ENCODE data around the gene LEKR1. TPM values are rescaled to one million over a fixed set of nuclear protein-coding genes. Genes with fewer than 3 reads are reported as not detected.

The LEKR1 gene
- total RNA-seq, 1 experiment from 2014 or later: 5.1 TPM

- CTCF ChIA-PET: interaction anchor here (0.5 kb wide), 1 partner anchor 377 kb away, joined by 5 read pairs; no protein-coding TSS in a partner anchor
- no peaks in the 10 kb centered on the region for H3K36me3 Mint-ChIP-seq (ENCODE audit: insufficient read depth, unreplicated experiment)
- no peaks in the 10 kb centered on the region for H3K9me3 Mint-ChIP-seq (ENCODE audit: low read depth, unreplicated experiment)
- DNase-seq: no peak
- no peak overlapping the region for H3K4me3 Mint-ChIP-seq (ENCODE audit: low read depth, unreplicated experiment)
- no peak for TF ChIP-seq CTCF (IDR thresholded peaks at IDR 0.05; ENCODE audit: unreplicated experiment)
- H3K27ac Mint-ChIP-seq (ENCODE audit: unreplicated experiment): no peak overlapping the region
- no TSS peak for BruUV-seq (replicated peaks)
- H3K27me3 Mint-ChIP-seq (ENCODE audit: unreplicated experiment): no peaks in the 10 kb centered on the region
- H3K4me1 Mint-ChIP-seq (ENCODE audit: low read depth, unreplicated experiment): no peaks in the 10 kb centered on the region
- intact Hi-C loops (cut with micrococcal nuclease; ENCODE audit: unreplicated experiment): no loop called here
These were observed 239.0 kb downstream of the LEKR1 start for GRCh38 chr3:157065201-157065600.

DNA sequence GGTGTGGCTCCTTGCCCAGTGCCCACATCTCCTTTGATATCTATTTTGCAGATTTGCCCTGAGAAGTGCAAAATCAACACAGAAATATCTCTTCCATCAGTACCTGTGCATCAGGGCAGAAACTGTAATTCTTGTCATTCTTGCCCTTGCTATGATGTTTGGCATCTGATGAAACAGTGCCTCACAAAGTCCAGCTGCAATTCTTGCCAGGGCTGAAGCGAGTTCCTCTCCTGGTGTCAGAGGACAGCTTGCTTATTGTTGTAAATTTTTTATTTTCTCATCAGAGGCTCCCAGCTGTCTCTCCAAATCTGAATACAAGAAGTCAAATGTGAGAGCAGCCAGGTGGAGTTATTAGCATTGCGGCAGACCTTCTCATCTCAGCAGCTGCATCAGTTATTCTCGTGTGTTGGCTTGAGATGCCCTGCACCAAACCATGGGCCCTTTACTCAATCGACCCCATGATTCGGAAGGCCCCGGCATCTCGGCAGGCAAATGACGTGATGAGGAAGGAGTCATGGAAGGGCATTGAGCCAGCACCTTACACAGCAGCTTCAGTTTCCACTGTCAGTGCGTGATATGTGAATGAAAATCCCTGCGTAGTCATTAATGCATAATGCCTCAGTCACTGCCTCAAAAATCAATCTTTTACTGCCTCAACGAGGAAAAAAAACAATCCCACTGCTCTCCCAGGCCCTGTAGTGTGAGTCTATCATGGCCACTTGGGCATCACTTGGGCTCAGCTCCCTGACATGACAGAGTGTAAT, 240.4 kb downstream of the LEKR1 start:
- no peak overlapping the region for H3K27ac Mint-ChIP-seq (ENCODE audit: unreplicated experiment)
- no peaks in the 10 kb centered on the region for H3K27me3 Mint-ChIP-seq (ENCODE audit: unreplicated experiment)
- no peaks in the 10 kb centered on the region for H3K36me3 Mint-ChIP-seq (ENCODE audit: insufficient read depth, unreplicated experiment)
- CTCF ChIA-PET: interaction anchor here (1.1 kb wide), 1 partner anchor 532 kb away, joined by 3 read pairs; no protein-coding TSS in a partner anchor
- H3K4me3 Mint-ChIP-seq (ENCODE audit: low read depth, unreplicated experiment): no peak overlapping the region
- BruUV-seq (replicated peaks): no TSS peak
- no peak for TF ChIP-seq CTCF (IDR thresholded peaks at IDR 0.05; ENCODE audit: unreplicated experiment)
- intact Hi-C loops (cut with micrococcal nuclease; ENCODE audit: unreplicated experiment): no loop called here
- peaks cover 2% of the 10 kb centered on the region for H3K4me1 Mint-ChIP-seq (ENCODE audit: low read depth, unreplicated experiment)
- no peak for DNase-seq
- no peaks in the 10 kb centered on the region for H3K9me3 Mint-ChIP-seq (ENCODE audit: low read depth, unreplicated experiment)

GRCh38 chr3:157067114-157067513, 241.0 kb downstream of the LEKR1 start:
- Mint-ChIP-seq H3K4me3 (ENCODE audit: low read depth, unreplicated experiment) (no peak overlapping the region), H3K27me3 (ENCODE audit: unreplicated experiment) (no peaks in the 10 kb centered on the region), H3K36me3 (ENCODE audit: insufficient read depth, unreplicated experiment) (no peaks in the 10 kb centered on the region), H3K27ac (ENCODE audit: unreplicated experiment) (no peak overlapping the region), H3K9me3 (ENCODE audit: low read depth, unreplicated experiment) (peaks cover 4% of the 10 kb centered on the region), H3K4me1 (ENCODE audit: low read depth, unreplicated experiment) (peaks cover 8% of the 10 kb centered on the region)
- BruUV-seq (replicated peaks): no TSS peak
- no peak for DNase-seq
- no peak for TF ChIP-seq CTCF (IDR thresholded peaks at IDR 0.05; ENCODE audit: unreplicated experiment)
- intact Hi-C loops (cut with micrococcal nuclease; ENCODE audit: unreplicated experiment): no loop called here
- CTCF ChIA-PET: interaction anchor here (1.1 kb wide), 1 partner anchor 532 kb away, joined by 3 read pairs; no protein-coding TSS in a partner anchor

DNA sequence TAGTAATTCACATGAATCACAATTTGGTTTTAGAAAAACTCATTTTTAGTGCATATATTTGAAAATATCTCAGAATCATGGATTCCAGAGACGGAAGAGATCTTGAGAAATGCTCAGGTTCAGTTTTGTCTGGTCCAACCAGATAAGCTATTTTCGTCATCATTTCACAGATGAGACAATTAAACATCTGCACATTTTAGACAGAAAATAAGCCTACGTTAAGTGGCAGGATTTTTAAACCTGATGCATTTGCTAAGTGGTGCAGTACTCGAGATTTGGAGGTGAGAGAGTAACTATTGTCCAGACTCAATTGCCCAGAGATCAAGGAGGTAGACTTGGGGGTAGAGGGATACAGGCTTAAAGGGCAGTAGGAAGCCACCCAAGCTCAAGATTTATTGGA, 243.3 kb downstream of the LEKR1 start:
- DNase-seq: no peak

More for the DNA sequence above, 243.3 kb downstream of the LEKR1 start:
- Mint-ChIP-seq H3K36me3 (ENCODE audit: insufficient read depth, unreplicated experiment) (no peaks in the 10 kb centered on the region), H3K4me1 (ENCODE audit: low read depth, unreplicated experiment) (peaks cover 8% of the 10 kb centered on the region), H3K27ac (ENCODE audit: unreplicated experiment) (no peak overlapping the region), H3K9me3 (ENCODE audit: low read depth, unreplicated experiment) (peaks cover 4% of the 10 kb centered on the region), H3K4me3 (ENCODE audit: low read depth, unreplicated experiment) (no peak overlapping the region), H3K27me3 (ENCODE audit: unreplicated experiment) (no peaks in the 10 kb centered on the region)
- BruUV-seq (replicated peaks): no TSS peak
- intact Hi-C loops (cut with micrococcal nuclease; ENCODE audit: unreplicated experiment): no loop called here
- TF ChIP-seq CTCF (IDR thresholded peaks at IDR 0.05; ENCODE audit: unreplicated experiment): no peak
- CTCF ChIA-PET: interaction anchor here (0.8 kb wide), 1 partner anchor 256 kb away, joined by 3 read pairs; no protein-coding TSS in a partner anchor
